AG04449 (cell line): ENCODE measurements around the gene PCDHGB5.
"Not testable (repeated sequence)": the region's sequence is repeated elsewhere in the genome, so short reads cannot be mapped to it uniquely, and the experiment has no call there.

ENCODE experiments used
- CTCF ChIA-PET: fragments of 350-600 bp; formaldehyde crosslinking; extraction: SDS; loops from one replicate; lab custom pipeline; 2021; ENCODE audit warnings: antibody characterized with exemption; lab: Yijun Ruan, JAX
- POLR2A ChIA-PET: fragments of 400-600, 350-600 bp; formaldehyde crosslinking; extraction: SDS; loops from one replicate; lab custom pipeline; 2020; ENCODE audit warnings: antibody characterized with exemption, inconsistent platforms; lab: Yijun Ruan, JAX
- DNase-seq: peaks from one replicate; pipeline ENCODE4 v3.0.0-alpha.2; 2010; ENCODE audit warnings: low read depth, low spot score
- H3K4me3 ChIP-seq: 2 replicates; pipeline ENCODE4 v1.5.1; 2011; ENCODE audit warnings: low read depth, mild to moderate bottlenecking, control low read depth, low read length
- TF ChIP-seq, protein P1 (sequence below): IDR thresholded peaks from one replicate; pipeline ENCODE4 v1.5.1; 2011; ENCODE audit warnings: mild to moderate bottlenecking, moderate library complexity, low read length, control low read depth, inconsistent platforms; ENCODE audit not compliant: insufficient read depth; ENCODE audit errors: missing control alignments

The PCDHGB5 gene

DNA sequence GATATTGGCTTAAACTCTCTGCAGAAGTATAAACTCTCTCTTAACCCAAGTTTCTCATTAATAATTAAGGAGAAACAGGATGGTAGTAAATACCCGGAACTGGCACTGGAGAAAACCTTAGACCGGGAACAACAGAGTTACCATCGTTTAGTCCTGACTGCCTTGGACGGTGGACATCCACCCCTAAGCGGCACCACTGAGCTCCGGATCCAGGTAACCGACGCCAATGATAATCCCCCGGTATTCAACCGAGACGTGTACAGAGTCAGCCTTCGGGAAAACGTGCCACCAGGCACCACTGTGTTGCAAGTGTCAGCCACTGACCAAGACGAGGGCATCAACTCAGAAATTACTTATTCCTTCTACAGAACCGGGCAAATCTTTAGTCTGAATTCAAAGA is 861 bp downstream of the PCDHGB5 start:
- ChIA-PET POLR2A (no interaction called here), CTCF (interaction anchor here (1.8 to 4.6 kb wide), 11 partner anchors 8 to 165 kb away, joined by 5 to 50 read pairs (median 13); partner anchors contain the start of genes PCDHGA10, PCDHGA11, PCDHGA12 and PCDHGA6)
- TF ChIP-seq, protein P1, sequence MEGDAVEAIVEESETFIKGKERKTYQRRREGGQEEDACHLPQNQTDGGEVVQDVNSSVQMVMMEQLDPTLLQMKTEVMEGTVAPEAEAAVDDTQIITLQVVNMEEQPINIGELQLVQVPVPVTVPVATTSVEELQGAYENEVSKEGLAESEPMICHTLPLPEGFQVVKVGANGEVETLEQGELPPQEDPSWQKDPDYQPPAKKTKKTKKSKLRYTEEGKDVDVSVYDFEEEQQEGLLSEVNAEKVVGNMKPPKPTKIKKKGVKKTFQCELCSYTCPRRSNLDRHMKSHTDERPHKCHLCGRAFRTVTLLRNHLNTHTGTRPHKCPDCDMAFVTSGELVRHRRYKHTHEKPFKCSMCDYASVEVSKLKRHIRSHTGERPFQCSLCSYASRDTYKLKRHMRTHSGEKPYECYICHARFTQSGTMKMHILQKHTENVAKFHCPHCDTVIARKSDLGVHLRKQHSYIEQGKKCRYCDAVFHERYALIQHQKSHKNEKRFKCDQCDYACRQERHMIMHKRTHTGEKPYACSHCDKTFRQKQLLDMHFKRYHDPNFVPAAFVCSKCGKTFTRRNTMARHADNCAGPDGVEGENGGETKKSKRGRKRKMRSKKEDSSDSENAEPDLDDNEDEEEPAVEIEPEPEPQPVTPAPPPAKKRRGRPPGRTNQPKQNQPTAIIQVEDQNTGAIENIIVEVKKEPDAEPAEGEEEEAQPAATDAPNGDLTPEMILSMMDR: no peak
- DNase-seq: no peak
- H3K4me3 ChIP-seq: no peak overlapping the region

DNA sequence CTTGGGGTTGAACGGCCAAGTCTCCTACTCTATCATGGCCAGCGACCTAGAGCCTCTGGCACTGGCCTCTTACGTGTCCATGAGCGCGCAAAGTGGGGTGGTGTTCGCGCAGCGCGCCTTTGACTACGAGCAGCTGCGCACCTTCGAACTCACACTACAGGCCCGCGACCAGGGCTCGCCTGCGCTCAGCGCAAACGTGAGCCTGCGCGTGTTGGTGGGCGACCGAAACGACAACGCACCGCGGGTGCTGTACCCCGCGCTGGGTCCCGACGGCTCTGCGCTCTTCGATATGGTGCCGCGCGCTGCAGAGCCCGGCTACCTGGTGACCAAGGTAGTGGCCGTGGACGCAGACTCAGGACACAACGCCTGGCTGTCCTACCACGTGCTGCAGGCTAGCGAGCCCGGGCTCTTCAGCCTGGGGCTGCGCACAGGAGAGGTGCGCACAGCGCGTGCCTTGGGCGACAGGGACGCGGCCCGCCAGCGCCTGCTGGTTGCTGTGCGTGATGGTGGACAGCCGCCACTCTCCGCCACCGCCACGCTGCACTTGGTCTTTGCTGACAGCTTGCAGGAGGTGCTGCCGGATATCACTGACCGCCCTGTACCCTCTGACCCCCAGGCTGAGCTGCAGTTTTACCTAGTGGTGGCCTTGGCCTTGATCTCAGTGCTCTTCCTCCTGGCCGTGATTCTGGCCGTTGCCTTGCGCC is 2.0 kb downstream of the PCDHGB5 start:
- POLR2A ChIA-PET: no interaction called here
- no peak for DNase-seq
- TF ChIP-seq, protein P1: no peak
- peak overlapping the region; percentile 25 for H3K4me3 ChIP-seq
- CTCF ChIA-PET: interaction anchor here (1.1 to 2.6 kb wide), 6 partner anchors 14 to 168 kb away, joined by 5 to 16 read pairs (median 7); partner anchors contain the start of gene PCDHGB7

DNA sequence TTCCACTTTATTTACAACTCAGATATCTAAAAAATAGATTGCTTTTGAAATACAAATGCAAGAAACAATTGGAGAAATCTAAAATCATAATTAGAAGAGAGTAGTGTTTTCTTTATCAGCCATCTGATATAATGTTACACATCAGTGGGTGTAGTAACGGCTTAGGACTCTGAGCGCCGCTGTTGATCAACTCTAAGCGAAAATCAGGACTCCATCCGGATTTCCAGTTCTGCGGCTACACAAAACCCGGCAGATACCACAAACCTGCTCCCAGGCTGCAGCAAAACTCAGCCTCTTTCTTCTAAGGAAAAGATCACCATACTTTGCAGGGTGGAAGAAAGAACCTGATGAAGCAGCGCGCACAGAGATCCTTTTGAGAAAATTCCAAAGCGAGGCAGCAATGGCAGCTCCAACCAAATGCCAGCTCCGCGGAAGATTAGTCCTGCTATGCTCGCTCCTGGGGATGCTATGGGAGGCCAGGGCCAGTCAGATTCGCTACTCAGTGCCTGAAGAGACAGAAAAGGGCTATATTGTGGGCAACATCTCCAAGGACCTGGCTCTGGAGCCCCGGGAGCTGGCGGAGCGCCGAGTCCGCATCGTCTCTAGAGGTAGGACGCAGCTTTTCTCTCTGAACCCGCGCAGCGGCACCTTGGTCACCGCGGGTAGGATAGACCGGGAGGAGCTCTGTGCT is 5.0 kb downstream of the PCDHGB5 start, which contains the start of gene PCDHGA9:
Gene PCDHGA9 (plus strand): TSS at position 226 of the 691 bp plus-strand sequence. CDS start 175 bp downstream, at position 401.
- no peak for DNase-seq
- POLR2A ChIA-PET: no interaction called here
- peak within 1 kb of the TSS; percentile 34 for H3K4me3 ChIP-seq
- CTCF ChIA-PET: interaction anchor here (0.6 to 1.8 kb wide), 9 partner anchors 11 to 165 kb away, joined by 3 to 11 read pairs (median 3); partner anchors contain the start of genes PCDHGA10, PCDHGA3, PCDHGA6 and PCDHGB7
- TF ChIP-seq, protein P1: no peak

DNA sequence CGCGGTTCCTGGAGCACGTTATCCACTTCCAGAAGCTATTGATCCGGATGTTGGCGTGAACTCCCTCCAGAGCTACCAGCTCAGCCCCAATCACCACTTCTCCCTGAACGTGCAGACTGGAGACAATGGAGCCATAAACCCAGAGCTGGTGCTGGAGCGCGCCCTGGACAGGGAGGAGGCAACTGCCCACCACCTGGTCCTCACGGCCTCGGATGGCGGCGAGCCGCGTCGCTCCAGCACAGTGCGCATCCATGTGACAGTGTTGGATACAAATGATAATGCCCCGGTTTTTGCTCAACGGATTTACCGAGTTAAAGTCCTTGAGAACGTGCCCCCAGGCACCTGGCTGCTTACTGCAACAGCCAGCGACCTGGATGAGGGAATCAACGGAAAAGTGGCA is 5.6 kb downstream of the PCDHGB5 start:
- H3K4me3 ChIP-seq: no peak overlapping the region
- POLR2A ChIA-PET: no interaction called here
- TF ChIP-seq, protein P1: no peak
- no peak for DNase-seq
- CTCF ChIA-PET: interaction anchor here (0.6 to 1.8 kb wide), 9 partner anchors 10 to 164 kb away, joined by 3 to 11 read pairs (median 3); partner anchors contain the start of genes PCDHGA10, PCDHGA3, PCDHGA6 and PCDHGB7

DNA sequence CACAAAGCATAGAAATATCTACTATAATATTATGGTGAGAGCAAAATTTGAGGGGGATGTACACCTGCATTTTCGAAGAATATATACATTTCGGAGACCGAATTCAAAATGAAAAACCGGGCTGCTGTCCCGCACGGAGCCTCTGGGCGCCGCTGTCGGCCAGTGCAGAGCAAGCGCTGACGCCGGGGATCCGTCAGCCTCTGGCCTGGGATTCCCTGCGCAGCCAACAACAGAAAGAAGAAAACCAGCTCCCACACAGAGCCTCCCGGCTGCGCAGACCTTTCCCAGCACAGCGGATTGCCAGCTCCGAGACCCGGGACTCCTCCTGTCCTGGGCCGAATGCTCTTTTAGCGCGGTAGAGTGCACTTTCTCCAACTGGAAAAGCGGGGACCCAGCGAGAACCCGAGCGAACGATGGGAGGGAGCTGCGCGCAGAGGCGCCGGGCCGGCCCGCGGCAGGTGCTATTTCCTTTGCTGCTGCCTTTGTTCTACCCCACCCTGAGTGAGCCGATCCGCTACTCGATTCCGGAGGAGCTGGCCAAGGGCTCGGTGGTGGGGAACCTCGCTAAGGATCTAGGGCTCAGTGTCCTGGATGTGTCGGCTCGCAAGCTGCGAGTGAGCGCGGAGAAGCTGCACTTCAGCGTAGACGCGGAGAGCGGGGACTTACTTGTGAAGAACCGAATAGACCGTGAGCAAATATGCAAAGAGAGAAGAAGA is 10.2 kb downstream of the PCDHGB5 start, which contains the start of gene PCDHGB6:
Gene PCDHGB6 (plus strand): TSS at position 232 of the 716 bp plus-strand sequence. CDS start 182 bp downstream, at position 414.
- CTCF ChIA-PET: interaction anchor here (1.1 to 4.8 kb wide), 10 partner anchors 10 to 159 kb away, joined by 3 to 43 read pairs (median 12); partner anchors contain the start of genes PCDHGA12, PCDHGA8, PCDHGB5 and PCDHGB7
- DNase-seq, POLR2A ChIA-PET: not testable (repeated sequence)
- H3K4me3 ChIP-seq: peak within 1 kb of the TSS; percentile 37
- TF ChIP-seq, protein P1: peak; percentile 43
